Peyer's patch (tissue), 4 donors: ENCODE data around the gene AFMID. TPM values are rescaled to one million over a fixed set of nuclear protein-coding genes. Genes with fewer than 3 reads are reported as not detected.
A peak's percentile ranks its signal among the peaks of the same experiment; 100 is the strongest.
"Not testable (repeated sequence)": the region's sequence is repeated elsewhere in the genome, so short reads cannot be mapped to it uniquely, and the experiment has no call there.

Experiments
- DNase-seq, 3 donors: peaks; one replicate each; pipeline ENCODE4 v3.0.0-alpha.2; 2017 to 2019
- H3K27ac ChIP-seq, 4 donors: fragments of 200-600 bp; sonication (generic); one replicate each; pipeline ENCODE4 v1.5.1; 2016 to 2019
- H3K27me3 ChIP-seq, 2 donors: fragments of 200-600 bp; sonication (generic); one replicate each; pipeline ENCODE4 v1.5.1; 2019
- H3K36me3 ChIP-seq, 3 donors: fragments of 200-600 bp; sonication (generic); one replicate each; pipeline ENCODE4 v1.5.1; 2016 to 2019
- H3K4me1 ChIP-seq, 4 donors: fragments of 200-600 bp; sonication (generic); one replicate each; pipeline ENCODE4 v1.5.1; 2016 to 2019
- H3K4me3 ChIP-seq, 4 donors: fragments of 200-600 bp; sonication (generic); 1 replicate in 3 of 4; 2 replicates in 1 of 4; pipeline ENCODE4 v1.5.1; 2016 to 2019; ENCODE audit warnings: mild to moderate bottlenecking in 1 of 4
- H3K9me3 ChIP-seq, 4 donors: fragments of 200-600 bp; sonication (generic); one replicate each; pipeline ENCODE4 v1.5.1; 2016 to 2019; ENCODE audit warnings: mild to moderate bottlenecking in 1 of 4
- POLR2A ChIP-seq, 2 donors: fragments of 450-650 bp; IDR thresholded peaks; one replicate each; pipeline ENCODE4 v1.5.1; 2017; ENCODE audit warnings: antibody characterized with exemption in 2 of 2, mild to moderate bottlenecking in 2 of 2, moderate library complexity in 2 of 2
- total RNA-seq, 4 donors: library from RNA; depleted of rRNA; stranded (reverse); fragments of >200 nt; gene quantifications; one replicate each; pipeline ENCODE4 v1.1.0, GENCODE V29; 2016
- TF ChIP-seq, protein P1 (sequence below), 6 experiments: fragments of 450-650 bp in 4 of 6; fragments of 200-600 bp in 2 of 6; sonication (generic) in 1 of 6; IDR thresholded peaks; one replicate each; pipeline ENCODE4 v1.5.1; 2017 to 2019; ENCODE audit warnings: antibody characterized with exemption in 6 of 6, mild to moderate bottlenecking in 3 of 6, moderate library complexity in 1 of 6

Gene AFMID
- total RNA-seq, 4 donors from 2014 or later = 28.2 to 98.2 (median 51.7) TPM

DNA sequence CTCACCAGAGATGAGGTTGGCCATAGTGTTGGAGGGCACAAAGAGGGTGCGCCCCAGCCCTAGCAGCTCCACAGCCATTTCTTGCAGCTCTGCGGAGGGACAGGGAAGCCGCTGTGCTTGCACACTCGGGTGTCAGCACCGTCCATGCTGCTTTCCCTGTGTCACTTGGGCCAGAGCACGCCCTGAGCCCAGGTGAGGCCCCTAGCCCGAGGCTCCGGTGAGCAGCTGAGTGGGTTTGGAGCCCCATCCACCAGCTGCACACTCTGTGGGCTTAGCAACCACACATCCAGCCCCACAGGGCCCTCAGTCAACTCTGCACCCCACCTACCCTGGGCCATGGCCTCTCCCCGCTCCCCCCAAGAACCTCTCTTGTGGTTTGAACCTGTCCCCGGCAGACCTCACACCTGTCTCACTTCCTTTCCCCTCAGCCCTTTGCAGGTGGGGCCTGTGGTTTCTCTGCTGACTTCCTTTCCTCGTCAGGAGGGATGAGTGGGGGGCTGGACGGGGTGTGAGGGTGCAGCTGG, 65.0 kb downstream of the AFMID start:
- peaks cover 0 to 36% (median 28%) of the 10 kb centered on the region in 4 donors for H3K4me1 ChIP-seq
- no peak for TF ChIP-seq POLR2A (IDR thresholded peaks at IDR 0.05)
- TF ChIP-seq, protein P1, sequence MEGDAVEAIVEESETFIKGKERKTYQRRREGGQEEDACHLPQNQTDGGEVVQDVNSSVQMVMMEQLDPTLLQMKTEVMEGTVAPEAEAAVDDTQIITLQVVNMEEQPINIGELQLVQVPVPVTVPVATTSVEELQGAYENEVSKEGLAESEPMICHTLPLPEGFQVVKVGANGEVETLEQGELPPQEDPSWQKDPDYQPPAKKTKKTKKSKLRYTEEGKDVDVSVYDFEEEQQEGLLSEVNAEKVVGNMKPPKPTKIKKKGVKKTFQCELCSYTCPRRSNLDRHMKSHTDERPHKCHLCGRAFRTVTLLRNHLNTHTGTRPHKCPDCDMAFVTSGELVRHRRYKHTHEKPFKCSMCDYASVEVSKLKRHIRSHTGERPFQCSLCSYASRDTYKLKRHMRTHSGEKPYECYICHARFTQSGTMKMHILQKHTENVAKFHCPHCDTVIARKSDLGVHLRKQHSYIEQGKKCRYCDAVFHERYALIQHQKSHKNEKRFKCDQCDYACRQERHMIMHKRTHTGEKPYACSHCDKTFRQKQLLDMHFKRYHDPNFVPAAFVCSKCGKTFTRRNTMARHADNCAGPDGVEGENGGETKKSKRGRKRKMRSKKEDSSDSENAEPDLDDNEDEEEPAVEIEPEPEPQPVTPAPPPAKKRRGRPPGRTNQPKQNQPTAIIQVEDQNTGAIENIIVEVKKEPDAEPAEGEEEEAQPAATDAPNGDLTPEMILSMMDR (IDR thresholded peaks at IDR 0.05) = no peak
- no peaks in the 10 kb centered on the region for H3K9me3 ChIP-seq

DNA sequence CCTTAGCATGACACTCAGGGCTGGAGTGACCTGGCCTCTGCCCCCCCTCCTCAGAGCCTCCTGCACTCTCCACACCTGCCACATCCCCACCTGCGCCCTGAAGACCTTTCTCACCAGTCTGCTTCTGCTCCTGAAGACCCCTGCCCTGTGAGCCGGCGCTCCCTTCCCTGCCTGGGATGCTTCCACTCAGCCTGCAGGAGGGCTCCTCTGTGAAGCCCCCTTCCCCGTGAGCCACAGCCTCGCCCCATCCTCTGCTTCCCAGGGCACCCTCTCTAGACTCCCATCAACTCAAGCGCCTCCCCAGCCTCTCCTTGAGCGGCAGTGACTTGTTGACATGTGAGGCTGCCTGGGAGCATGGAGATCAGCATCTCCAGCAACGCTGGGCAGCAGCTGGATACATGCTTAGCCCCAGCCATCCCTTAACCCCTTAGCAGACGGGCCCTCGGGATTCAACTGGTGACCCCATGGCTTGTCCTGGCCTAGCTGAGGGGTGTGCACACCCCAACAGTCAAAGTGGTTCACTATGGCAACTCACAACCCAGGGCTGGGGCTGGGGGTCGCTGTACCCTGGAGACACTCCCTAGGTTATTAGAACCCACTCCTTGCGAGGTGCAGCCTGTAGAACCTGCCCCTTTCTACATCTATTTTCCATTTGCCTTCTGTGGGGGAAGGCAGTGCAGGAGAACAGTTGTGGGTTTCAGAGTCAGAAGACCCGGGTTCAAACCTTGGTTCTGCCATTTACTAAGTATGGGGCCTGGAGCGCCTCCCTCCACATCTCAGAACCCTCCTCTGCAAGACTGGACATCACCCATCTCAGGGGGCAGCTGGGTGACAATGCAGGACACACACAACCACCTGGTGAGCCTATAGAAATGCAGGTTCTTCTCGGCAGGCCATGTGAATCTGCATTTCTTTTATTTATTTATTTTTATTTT, 65.8 kb downstream of the AFMID start:
- no peaks in the 10 kb centered on the region for H3K27me3 ChIP-seq
- H3K4me1 ChIP-seq = peaks cover 0 to 43% (median 31%) of the 10 kb centered on the region in 4 donors
- H3K36me3 ChIP-seq = no peaks in the 10 kb centered on the region
- TF ChIP-seq, protein P1 (IDR thresholded peaks at IDR 0.05) = no peak
- TF ChIP-seq POLR2A (IDR thresholded peaks at IDR 0.05) = no peak
- H3K4me3 ChIP-seq = no peak overlapping the region
- no peaks in the 10 kb centered on the region for H3K9me3 ChIP-seq
- DNase-seq = peak in 1 of 3 donors; percentile 55
- peak overlapping the region in 2 of 4 donors; percentile 57 to 95 for H3K27ac ChIP-seq

More for the DNA sequence above, 65.0 kb downstream of the AFMID start:
- Histone ChIP-seq H3K36me3 (no peaks in the 10 kb centered on the region), H3K4me3 (peak overlapping the region in 1 of 4 donors; percentile 23), H3K27ac (peak overlapping the region in 2 of 4 donors; percentile 57 to 95), H3K27me3 (no peaks in the 10 kb centered on the region)
- DNase-seq = peak in 2 of 3 donors; percentile 92 to 93

DNA sequence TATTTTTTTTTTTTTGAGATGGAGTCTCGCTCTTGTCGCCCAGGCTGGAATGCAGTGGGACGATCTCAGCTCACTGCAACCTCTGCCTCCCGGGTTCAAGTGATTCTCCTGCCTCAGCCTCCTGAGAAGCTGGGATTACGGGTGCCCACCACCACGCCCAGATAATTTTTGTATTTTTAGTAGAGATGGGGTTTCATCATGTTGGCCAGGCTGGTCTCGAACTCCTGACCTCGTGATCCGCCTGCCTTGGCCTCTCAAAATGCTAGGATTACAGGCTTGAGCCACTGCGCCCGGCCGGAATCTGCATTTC, 66.4 kb downstream of the AFMID start:
- not testable (repeated sequence) for H3K9me3 ChIP-seq, H3K36me3 ChIP-seq, H3K27me3 ChIP-seq, DNase-seq
- Histone ChIP-seq H3K27ac (peak overlapping the region in 1 of 4 donors; percentile 95), H3K4me3 (peak overlapping the region; percentile 85 to 100 (median 94)), H3K4me1 (peaks cover 0 to 44% (median 37%) of the 10 kb centered on the region in 4 donors)

DNA sequence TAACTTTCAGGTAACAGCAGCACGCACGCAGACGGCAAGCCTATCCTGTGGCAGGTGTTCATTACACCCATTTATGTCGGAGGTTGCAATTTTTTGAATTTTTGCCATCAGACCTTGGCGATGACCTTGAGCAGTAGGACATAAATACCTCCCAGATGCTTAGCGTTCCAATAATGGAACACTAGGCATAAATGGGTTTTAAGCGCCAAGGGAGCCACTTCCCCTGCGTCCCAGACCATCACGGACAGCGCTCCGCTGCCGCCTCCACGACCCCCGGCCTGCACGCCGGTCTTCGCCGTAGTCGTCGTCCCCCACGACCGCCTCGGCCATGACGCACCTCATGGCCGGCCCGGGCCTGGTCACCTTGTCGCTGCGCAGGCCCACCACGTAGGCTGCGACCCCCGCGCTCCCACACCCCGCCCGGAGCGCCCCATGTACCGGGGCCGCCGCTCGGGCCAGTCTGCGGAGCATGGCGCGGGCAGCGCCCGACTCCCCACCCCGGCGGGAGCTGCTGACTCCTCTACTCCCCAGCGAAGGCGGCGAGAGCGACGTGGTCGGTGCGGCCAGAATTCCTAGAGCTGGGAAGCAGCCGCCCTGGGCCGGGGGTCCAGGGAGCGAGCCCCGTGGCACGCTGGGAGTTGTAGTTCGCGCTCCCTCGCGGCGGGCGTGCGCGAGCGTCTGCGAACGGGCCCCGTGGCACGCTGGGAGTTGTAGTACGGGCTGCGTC, 66.9 kb downstream of the AFMID start:
- TF ChIP-seq POLR2A (IDR thresholded peaks at IDR 0.05) = peak; percentile 47 to 49
- TF ChIP-seq, protein P1 (IDR thresholded peaks at IDR 0.05) = peak in 2 of 6 experiments; percentile 10 to 18
- Histone ChIP-seq H3K9me3 (no peaks in the 10 kb centered on the region), H3K4me1 (peaks cover 0 to 48% (median 42%) of the 10 kb centered on the region in 4 donors)

DNA sequence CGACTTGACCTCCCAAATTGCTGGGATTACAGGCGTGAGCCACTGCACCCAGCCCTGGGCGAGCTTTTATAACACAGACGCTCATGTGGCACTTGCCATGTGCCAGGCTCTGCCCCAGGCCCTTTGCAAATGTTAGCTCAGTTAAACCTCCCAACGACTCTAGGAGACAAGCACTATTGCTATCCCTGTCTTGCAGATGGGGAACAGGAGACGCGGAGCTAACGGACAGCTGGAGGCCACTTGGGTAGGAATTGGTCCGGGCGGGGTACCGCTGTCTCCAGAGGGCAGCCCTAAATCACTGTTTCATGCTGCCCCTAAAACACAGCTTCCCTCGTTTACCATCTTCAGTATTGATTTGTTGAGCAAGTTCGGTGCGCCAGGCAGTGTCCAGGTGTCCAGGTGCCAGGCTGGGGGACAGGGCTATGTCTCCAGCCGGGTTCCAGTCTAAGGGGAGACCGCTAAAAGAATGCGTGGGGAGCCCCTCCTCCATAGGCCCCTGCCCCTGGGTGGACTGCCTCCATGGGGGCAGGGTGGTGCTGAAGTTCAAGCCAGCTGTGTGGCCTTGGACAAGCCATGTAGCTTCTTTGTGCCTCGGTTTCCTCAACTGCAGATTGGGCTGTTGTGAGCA, 68.0 kb downstream of the AFMID start:
- Histone ChIP-seq H3K27me3 (no peaks in the 10 kb centered on the region), H3K4me3 (no peak overlapping the region), H3K4me1 (peaks cover 0 to 48% (median 42%) of the 10 kb centered on the region in 4 donors), H3K36me3 (no peaks in the 10 kb centered on the region), H3K27ac (no peak overlapping the region), H3K9me3 (no peaks in the 10 kb centered on the region)
- no peak for DNase-seq
- TF ChIP-seq, protein P1 (IDR thresholded peaks at IDR 0.05) = no peak
- TF ChIP-seq POLR2A (IDR thresholded peaks at IDR 0.05) = no peak

More for the DNA sequence above, 66.9 kb downstream of the AFMID start:
- no peaks in the 10 kb centered on the region for H3K36me3 ChIP-seq
- peak overlapping the region; percentile 87 to 95 (median 91) for H3K27ac ChIP-seq
- H3K4me3 ChIP-seq = peak overlapping the region; percentile 85 to 100 (median 94)
- peak; percentile 85 to 93 (median 90) for DNase-seq
- H3K27me3 ChIP-seq = no peaks in the 10 kb centered on the region
